ENCODE results near the gene DCTN2. TPM values are rescaled to one million over a fixed set of nuclear protein-coding genes. Genes with fewer than 3 reads are reported as not detected.

The DCTN2 gene
- total and polyA plus RNA-seq, 2 experiments from 2014 or later, result 156 to 230 TPM

- H3K9me3 ChIP-seq (ENCODE audit: low read depth), result no peaks in the 10 kb centered on the region
- no peak overlapping the region for H3K4me3 ChIP-seq
- TF ChIP-seq CTCF (IDR thresholded peaks at IDR 0.05; ENCODE audit: low read depth, low read length), result no peak
- H3K27ac ChIP-seq, result no peak overlapping the region
- no peak for DNase-seq (ENCODE audit: low read depth in 1 of 2, low spot score in 1 of 2)
- peaks cover 14% of the 10 kb centered on the region for H3K4me1 ChIP-seq (ENCODE audit: low read depth)
- H3K27me3 ChIP-seq, result no peaks in the 10 kb centered on the region
- H3K36me3 ChIP-seq, result peaks cover 40% of the 10 kb centered on the region
Observed at GRCh38 chr12:57527184-57527583, 19.8 kb downstream of the DCTN2 start.

GRCh38 chr12:57526477-57527126, 20.4 kb downstream of the DCTN2 start:
- H3K4me1 ChIP-seq (ENCODE audit: low read depth), result peaks cover 18% of the 10 kb centered on the region
- DNase-seq (ENCODE audit: low read depth in 1 of 2, low spot score in 1 of 2), result no peak
- H3K27me3 ChIP-seq, result no peaks in the 10 kb centered on the region
- no peak for TF ChIP-seq CTCF (IDR thresholded peaks at IDR 0.05; ENCODE audit: low read depth, low read length)
- H3K36me3 ChIP-seq, result peaks cover 35% of the 10 kb centered on the region
- H3K27ac ChIP-seq, result no peak overlapping the region
- H3K9me3 ChIP-seq (ENCODE audit: low read depth), result no peaks in the 10 kb centered on the region
- no peak overlapping the region for H3K4me3 ChIP-seq

GRCh38 chr12:57525615-57526383, 21.2 kb downstream of the DCTN2 start:
- no peak for TF ChIP-seq CTCF (IDR thresholded peaks at IDR 0.05; ENCODE audit: low read depth, low read length)
- Histone ChIP-seq H3K4me3 (no peak overlapping the region), H3K27ac (no peak overlapping the region), H3K9me3 (ENCODE audit: low read depth) (no peaks in the 10 kb centered on the region), H3K27me3 (no peaks in the 10 kb centered on the region), H3K4me1 (ENCODE audit: low read depth) (peaks cover 25% of the 10 kb centered on the region), H3K36me3 (peaks cover 30% of the 10 kb centered on the region)
- DNase-seq (ENCODE audit: low read depth in 1 of 2, low spot score in 1 of 2), result no peak

- H3K9me3 ChIP-seq (ENCODE audit: low read depth), result no peaks in the 10 kb centered on the region
- H3K4me1 ChIP-seq (ENCODE audit: low read depth), result peaks cover 25% of the 10 kb centered on the region
- no peak for DNase-seq (ENCODE audit: low read depth in 1 of 2, low spot score in 1 of 2)
- no peak for TF ChIP-seq CTCF (IDR thresholded peaks at IDR 0.05; ENCODE audit: low read depth, low read length)
- peaks cover 22% of the 10 kb centered on the region for H3K36me3 ChIP-seq
- peak overlapping the region; percentile 98 for H3K27ac ChIP-seq
- no peak overlapping the region for H3K4me3 ChIP-seq
- H3K27me3 ChIP-seq, result no peaks in the 10 kb centered on the region
Observed at GRCh38 chr12:57524814-57525614, 22.0 kb downstream of the DCTN2 start.

GRCh38 chr12:57523706-57524614, 23.0 kb downstream of the DCTN2 start:
- Histone ChIP-seq H3K9me3 (ENCODE audit: low read depth) (no peaks in the 10 kb centered on the region), H3K36me3 (peaks cover 16% of the 10 kb centered on the region), H3K27me3 (no peaks in the 10 kb centered on the region), H3K27ac (peak overlapping the region; percentile 98), H3K4me1 (ENCODE audit: low read depth) (peaks cover 29% of the 10 kb centered on the region), H3K4me3 (peak overlapping the region; percentile 45)
- DNase-seq (ENCODE audit: low read depth in 1 of 2, low spot score in 1 of 2), result no peak
- TF ChIP-seq CTCF (IDR thresholded peaks at IDR 0.05; ENCODE audit: low read depth, low read length), result no peak

Measured in cardiac muscle cell (in vitro differentiated cells and primary cell).